ENCODE measurements around the gene MAPRE2. TPM values are rescaled to one million over a fixed set of nuclear protein-coding genes. Genes with fewer than 3 reads are reported as not detected.

The MAPRE2 gene
- total RNA-seq, 2 donors from 2014 or later: 107 to 133 TPM

- peak overlapping the region; percentile 46 to 90 for H3K27ac ChIP-seq
- DNase-seq (ENCODE audit: low spot score): no peak
- no peaks in the 10 kb centered on the region for H3K27me3 ChIP-seq
- no peaks in the 10 kb centered on the region for H3K9me3 ChIP-seq
- H3K4me1 ChIP-seq: peaks cover 0 to 67% of the 10 kb centered on the region in 2 donors
- no peak overlapping the region for H3K4me3 ChIP-seq
- H3K36me3 ChIP-seq: no peaks in the 10 kb centered on the region
- TF ChIP-seq CTCF (IDR thresholded peaks at IDR 0.05): no peak
Observed at GRCh38 chr18:35087726-35088125, 46.5 kb downstream of the MAPRE2 start.

DNA sequence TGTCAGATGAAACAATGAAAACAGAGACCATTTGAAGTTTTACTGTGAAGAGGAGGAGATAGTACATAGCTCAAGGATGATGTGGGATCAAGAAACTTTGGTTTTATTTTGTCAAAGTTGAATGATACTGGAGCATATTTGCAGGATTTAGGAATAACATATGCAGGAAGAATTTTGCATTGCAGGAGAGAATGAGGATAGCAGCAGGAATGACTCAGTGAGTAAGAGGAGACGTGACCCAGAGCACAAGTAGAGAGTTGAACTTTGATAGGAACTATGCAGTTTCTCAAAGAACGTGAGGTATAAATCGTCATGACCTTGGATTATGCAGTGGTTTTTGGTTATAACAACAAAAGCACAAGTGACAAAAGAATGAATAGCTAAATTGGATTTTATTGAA, 47.7 kb downstream of the MAPRE2 start:
- Histone ChIP-seq H3K9me3 (no peaks in the 10 kb centered on the region), H3K4me1 (peaks cover 0 to 61% of the 10 kb centered on the region in 2 donors), H3K27me3 (no peaks in the 10 kb centered on the region), H3K4me3 (no peak overlapping the region), H3K36me3 (no peaks in the 10 kb centered on the region), H3K27ac (peak overlapping the region; percentile 46 to 90)
- no peak for TF ChIP-seq CTCF (IDR thresholded peaks at IDR 0.05)
- no peak for DNase-seq (ENCODE audit: low spot score)

DNA sequence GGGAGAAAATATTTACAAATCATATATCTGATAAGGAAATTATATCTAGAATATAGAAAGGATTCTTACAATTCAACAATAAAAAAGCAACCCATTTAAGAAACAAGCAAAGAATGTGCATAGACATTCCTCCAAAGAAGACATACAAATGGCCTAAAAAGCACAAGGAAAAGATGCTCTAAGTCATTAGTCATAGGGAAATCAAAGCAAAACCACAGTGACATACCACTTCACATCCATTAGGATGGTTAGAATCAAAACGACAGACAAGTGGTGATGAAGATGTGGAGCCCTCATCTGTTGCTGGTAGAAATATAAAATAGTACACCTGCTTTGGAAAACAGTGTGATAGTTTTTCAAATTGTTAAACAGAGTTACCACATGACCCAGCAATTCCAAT, 48.2 kb downstream of the MAPRE2 start:
- Histone ChIP-seq H3K9me3 (no peaks in the 10 kb centered on the region), H3K36me3 (no peaks in the 10 kb centered on the region), H3K27me3 (no peaks in the 10 kb centered on the region), H3K4me3 (no peak overlapping the region), H3K4me1 (peaks cover 0 to 56% of the 10 kb centered on the region in 2 donors), H3K27ac (peak overlapping the region; percentile 45 to 90)
- no peak for DNase-seq (ENCODE audit: low spot score)
- no peak for TF ChIP-seq CTCF (IDR thresholded peaks at IDR 0.05)

DNA sequence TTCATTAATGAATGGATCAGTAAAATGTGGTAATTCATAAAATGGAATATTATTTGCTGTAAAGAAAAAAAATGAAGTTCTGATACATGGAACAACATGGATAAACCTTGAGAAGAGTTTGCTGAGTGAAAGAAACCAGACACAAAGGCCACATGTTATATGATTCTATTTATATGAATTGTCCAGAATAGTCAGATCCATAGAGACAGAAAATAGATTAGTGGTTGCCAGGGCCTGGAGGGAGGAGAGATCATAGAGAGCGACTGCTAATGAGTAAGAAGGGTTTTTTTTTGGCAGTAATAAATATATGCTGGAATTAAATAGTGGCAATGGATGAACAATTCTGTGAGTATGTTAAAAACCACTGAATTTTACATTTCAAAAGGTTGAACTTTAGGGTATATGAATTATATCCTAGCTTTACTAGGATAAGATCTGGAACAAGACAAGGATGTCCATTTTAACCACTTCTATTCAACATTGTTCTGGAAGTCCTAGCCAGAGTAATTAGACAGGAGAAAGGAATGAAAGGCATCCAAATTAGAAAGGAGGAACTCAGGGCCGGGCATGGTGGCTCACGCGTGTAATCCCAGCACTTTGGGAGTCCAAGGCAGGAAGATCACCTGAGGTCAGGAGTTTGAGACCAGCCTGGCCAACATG, 48.8 kb downstream of the MAPRE2 start:
- DNase-seq (ENCODE audit: low spot score): no peak
- Histone ChIP-seq H3K27me3 (no peaks in the 10 kb centered on the region), H3K27ac (peak overlapping the region; percentile 39 to 45), H3K4me3 (no peak overlapping the region), H3K4me1 (peaks cover 0 to 50% of the 10 kb centered on the region in 2 donors), H3K36me3 (no peaks in the 10 kb centered on the region), H3K9me3 (no peaks in the 10 kb centered on the region)
- no peak for TF ChIP-seq CTCF (IDR thresholded peaks at IDR 0.05)

DNA sequence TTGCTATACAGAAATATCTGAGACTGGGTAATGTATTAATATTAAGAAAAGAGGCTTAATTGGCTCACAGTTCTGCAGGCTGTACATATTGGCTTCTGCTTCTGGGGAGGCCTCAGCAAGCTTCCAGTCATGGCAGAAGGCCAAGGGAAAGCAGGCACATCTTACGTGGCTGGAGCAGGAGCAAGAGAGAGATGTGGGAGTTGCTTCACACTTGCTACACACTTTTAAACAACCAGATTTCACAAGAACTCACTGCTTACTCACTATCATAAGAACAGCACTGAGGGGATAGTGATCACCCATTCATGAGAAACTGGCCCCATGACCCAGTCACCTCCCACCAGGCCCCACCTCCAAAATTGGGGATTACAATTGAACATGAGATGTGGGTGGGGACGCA, 50.6 kb downstream of the MAPRE2 start:
- no peaks in the 10 kb centered on the region for H3K27me3 ChIP-seq
- no peak for DNase-seq (ENCODE audit: low spot score)
- TF ChIP-seq CTCF (IDR thresholded peaks at IDR 0.05): no peak
- H3K27ac ChIP-seq: peak overlapping the region in 1 of 2 donors; percentile 11
- no peaks in the 10 kb centered on the region for H3K36me3 ChIP-seq
- H3K4me3 ChIP-seq: no peak overlapping the region
- no peaks in the 10 kb centered on the region for H3K9me3 ChIP-seq
- H3K4me1 ChIP-seq: peaks cover 0 to 43% of the 10 kb centered on the region in 2 donors
